GM18508 (cell line): ENCODE results near the gene FHAD1.

Source experiments
- ATAC-seq: cut with Tn5 transposase; IDR thresholded peaks from one replicate; pipeline ENCODE4 v1.9.1; 2021; ENCODE audit warnings: moderate number of reproducible peaks; ENCODE audit not compliant: insufficient read depth, unreplicated experiment

FHAD1 gene

GRCh38 chr1:15246960-15247614 is at the start of gene FHAD1:
FHAD1 (plus strand) TSS chr1:15247223; CDS start chr1:15251785, 4,562 bp downstream.
- ATAC-seq = no peak

GRCh38 chr1:15197591-15198447 is 49.2 kb upstream of the FHAD1 start:
- ATAC-seq = no peak

- ATAC-seq = no peak
Measured at GRCh38 chr1:15198684-15199083, 48.3 kb upstream of the FHAD1 start.

GRCh38 chr1:15201221-15201620 is 45.8 kb upstream of the FHAD1 start:
- no peak for ATAC-seq

- ATAC-seq = no peak
Measured at GRCh38 chr1:15201849-15202551, 45.0 kb upstream of the FHAD1 start.

- ATAC-seq = no peak
Measured at GRCh38 chr1:15204931-15205330, 42.1 kb upstream of the FHAD1 start.

- no peak for ATAC-seq
Measured at GRCh38 chr1:15205586-15206346, 41.3 kb upstream of the FHAD1 start.

GRCh38 chr1:15206418-15207030 is 40.5 kb upstream of the FHAD1 start:
- ATAC-seq = no peak

GRCh38 chr1:15207031-15207828 is 39.8 kb upstream of the FHAD1 start:
- ATAC-seq = no peak

- no peak for ATAC-seq
Measured at GRCh38 chr1:15207829-15208429, 39.1 kb upstream of the FHAD1 start.

GRCh38 chr1:15210651-15211375 is 36.2 kb upstream of the FHAD1 start:
- ATAC-seq = no peak

GRCh38 chr1:15211424-15211823 is 35.6 kb upstream of the FHAD1 start:
- no peak for ATAC-seq

GRCh38 chr1:15212216-15212953 is 34.6 kb upstream of the FHAD1 start:
- no peak for ATAC-seq

GRCh38 chr1:15212954-15213291 is 34.1 kb upstream of the FHAD1 start:
- no peak for ATAC-seq

- ATAC-seq = no peak
Measured at GRCh38 chr1:15213341-15213821, 33.6 kb upstream of the FHAD1 start.

- ATAC-seq = no peak
Measured at GRCh38 chr1:15214527-15214926, 32.5 kb upstream of the FHAD1 start.

- ATAC-seq = no peak
Measured at GRCh38 chr1:15215116-15215515, 31.9 kb upstream of the FHAD1 start.
